Mesendoderm (in vitro differentiated cells): Measurements from ENCODE around the gene ING4.
A peak's percentile ranks its signal among the peaks of the same experiment; 100 is the strongest.

ENCODE experiments used
- DNase-seq: peaks from one replicate; pipeline ENCODE4 v3.0.0; 2013
- H2AK5ac ChIP-seq: 2 replicates; pipeline ENCODE4 v1.6.1; 2013; ENCODE audit warnings: low read length, inconsistent platforms
- H2BK120ac ChIP-seq: 2 replicates; pipeline ENCODE4 v1.6.1; 2013; ENCODE audit warnings: low read depth, mild to moderate bottlenecking, low read length, moderate library complexity, mixed read lengths
- H2BK15ac ChIP-seq: replicated peaks from 2 replicates; pipeline ENCODE4 v1.6.1; 2013; ENCODE audit warnings: low read depth, mild to moderate bottlenecking, moderate library complexity
- H2BK5ac ChIP-seq: 2 replicates; pipeline ENCODE4 v1.6.1; 2013; ENCODE audit warnings: low read length, inconsistent platforms
- H3K18ac ChIP-seq: 2 replicates; pipeline ENCODE4 v1.6.1; 2013; ENCODE audit warnings: mild to moderate bottlenecking, low read length, mixed read lengths
- H3K23ac ChIP-seq: one replicate; pipeline ENCODE4 v1.6.1; 2013; ENCODE audit warnings: low read length
- H3K27ac ChIP-seq: 2 replicates; pipeline ENCODE4 v1.5.1; 2013; ENCODE audit warnings: low read depth, mild to moderate bottlenecking, inconsistent platforms, low read length, moderate library complexity
- H3K27me3 ChIP-seq: 2 replicates; pipeline ENCODE4 v1.6.1; 2013; ENCODE audit warnings: low read length, control low read depth, mild to moderate bottlenecking, inconsistent platforms; ENCODE audit not compliant: insufficient read depth, poor library complexity
- H3K36me3 ChIP-seq: 2 replicates; pipeline ENCODE4 v1.6.1; 2013; ENCODE audit warnings: low read length, inconsistent platforms; ENCODE audit not compliant: control insufficient read depth, insufficient read depth
- H3K4ac ChIP-seq: one replicate; pipeline ENCODE4 v1.6.1; 2013; ENCODE audit warnings: low read depth, mild to moderate bottlenecking, low read length, moderate library complexity
- H3K4me1 ChIP-seq: 2 replicates; pipeline ENCODE4 v1.6.1; 2013; ENCODE audit warnings: low read depth, low read length, inconsistent platforms; ENCODE audit not compliant: control insufficient read depth
- H3K4me2 ChIP-seq: 2 replicates; pipeline ENCODE4 v1.6.1; 2013; ENCODE audit warnings: low read length
- H3K4me3 ChIP-seq: 2 replicates; pipeline ENCODE4 v1.5.1; 2013; ENCODE audit warnings: mild to moderate bottlenecking, low read length
- H3K56ac ChIP-seq: one replicate; pipeline ENCODE4 v1.6.1; 2013; ENCODE audit warnings: low read length
- H3K79me1 ChIP-seq: 2 replicates; pipeline ENCODE4 v1.6.1; 2013; ENCODE audit warnings: low read length, inconsistent platforms
- H3K79me2 ChIP-seq: 2 replicates; pipeline ENCODE4 v1.6.1; 2013; ENCODE audit warnings: mild to moderate bottlenecking, low read length; ENCODE audit not compliant: control insufficient read depth, insufficient read depth
- H3K9ac ChIP-seq: 2 replicates; pipeline ENCODE4 v1.6.1; 2013; ENCODE audit warnings: low read length, inconsistent platforms
- H4K5ac ChIP-seq: one replicate; pipeline ENCODE4 v1.6.1; 2013; ENCODE audit warnings: low read length
- H4K8ac ChIP-seq: one replicate; pipeline ENCODE4 v1.6.1; 2013; ENCODE audit warnings: low read depth, mild to moderate bottlenecking, control low read depth, low read length, moderate library complexity
- WGBS: extraction: QIAGEN DNeasy Blood & Tissue Kit; methylation state at CpG from one replicate; pipeline ENCODE4 v1.1.7; 2013; ENCODE audit warnings: low lambda C conversion rate, missing lambda C conversion rate; ENCODE audit not compliant: insufficient coverage; ENCODE audit errors: extremely low coverage; 5-methylcytosine and 5-hydroxymethylcytosine counted together

ING4 gene

DNA sequence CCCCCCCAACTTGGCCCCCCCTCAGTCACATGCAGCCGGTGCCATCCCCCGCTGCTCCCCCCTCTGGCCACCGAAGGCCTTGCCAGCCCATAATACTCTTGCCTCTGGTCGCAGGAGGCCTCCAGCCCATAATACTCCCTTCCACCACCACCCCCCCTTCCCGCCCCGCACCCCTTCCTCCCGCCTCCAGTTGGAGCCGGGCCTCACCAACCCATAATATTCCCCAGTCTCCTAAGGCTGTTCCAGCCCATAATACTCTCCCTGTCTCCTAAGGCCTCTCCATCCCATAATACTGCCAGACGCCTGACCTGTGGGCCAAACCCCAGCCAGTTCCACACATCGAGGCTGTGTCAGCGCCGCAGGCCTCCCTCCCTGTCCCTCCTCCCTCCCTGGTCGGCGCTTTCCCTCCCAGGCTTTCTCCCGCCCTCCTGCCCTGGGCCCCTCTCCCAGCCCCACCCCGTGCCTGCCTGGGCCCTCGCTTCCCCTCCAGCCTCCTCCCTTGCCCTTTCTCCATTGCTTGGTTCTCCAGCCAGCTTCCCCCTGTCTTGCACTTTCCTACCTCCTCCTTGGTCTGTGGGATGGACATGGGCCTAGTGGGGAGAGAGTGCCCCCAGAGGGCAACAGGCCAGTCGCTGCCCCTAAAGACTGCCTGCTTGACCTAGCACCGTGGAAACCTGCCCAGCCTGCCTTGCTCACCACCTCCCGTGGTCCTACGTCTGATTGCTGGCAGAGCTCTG lies 49.0 kb downstream of the ING4 start:
- Histone ChIP-seq H3K56ac (peak overlapping the region; percentile 94), H2BK120ac (peak overlapping the region; percentile 10), H2BK5ac (peak overlapping the region; percentile 78), H4K8ac (no peak overlapping the region), H3K27me3 (no peaks in the 10 kb centered on the region), H2BK15ac (no peak overlapping the region), H2AK5ac (peak overlapping the region; percentile 37), H4K5ac (no peak overlapping the region), H3K4ac (peak overlapping the region; percentile 85), H3K36me3 (no peaks in the 10 kb centered on the region), H3K27ac (peak overlapping the region; percentile 76), H3K23ac (no peak overlapping the region), H3K79me2 (no peaks in the 10 kb centered on the region), H3K9ac (peak overlapping the region; percentile 77), H3K4me1 (peaks cover 14% of the 10 kb centered on the region), H3K4me3 (no peak overlapping the region), H3K4me2 (no peak overlapping the region), H3K79me1 (no peaks in the 10 kb centered on the region), H3K18ac (peak overlapping the region; percentile 1)
- no CpG with 5 or more reads among the region's 21 CpGs for WGBS
- peak; percentile 100 for DNase-seq

GRCh38 chr12:6613015-6613775 lies 49.7 kb downstream of the ING4 start:
- peak overlapping the region; percentile 95 for H2BK120ac ChIP-seq
- no peaks in the 10 kb centered on the region for H3K27me3 ChIP-seq
- H3K18ac ChIP-seq = peak overlapping the region; percentile 93
- peak; percentile 88 for DNase-seq
- H3K56ac ChIP-seq = peak overlapping the region; percentile 91
- no peaks in the 10 kb centered on the region for H3K36me3 ChIP-seq
- peak overlapping the region; percentile 74 for H3K4me2 ChIP-seq
- no peak overlapping the region for H3K4me3 ChIP-seq
- H2AK5ac ChIP-seq = no peak overlapping the region
- H2BK15ac ChIP-seq = no peak overlapping the region
- no peak overlapping the region for H3K23ac ChIP-seq
- peak overlapping the region; percentile 97 for H4K8ac ChIP-seq
- H3K9ac ChIP-seq = peak overlapping the region; percentile 89
- H4K5ac ChIP-seq = no peak overlapping the region
- peak overlapping the region; percentile 98 for H3K27ac ChIP-seq
- peak overlapping the region; percentile 85 for H3K4ac ChIP-seq
- H3K79me1 ChIP-seq = no peaks in the 10 kb centered on the region
- peak overlapping the region; percentile 95 for H2BK5ac ChIP-seq
- H3K79me2 ChIP-seq = no peaks in the 10 kb centered on the region
- peaks cover 14% of the 10 kb centered on the region for H3K4me1 ChIP-seq
- WGBS = no CpG with 5 or more reads among the region's 17 CpGs

DNA sequence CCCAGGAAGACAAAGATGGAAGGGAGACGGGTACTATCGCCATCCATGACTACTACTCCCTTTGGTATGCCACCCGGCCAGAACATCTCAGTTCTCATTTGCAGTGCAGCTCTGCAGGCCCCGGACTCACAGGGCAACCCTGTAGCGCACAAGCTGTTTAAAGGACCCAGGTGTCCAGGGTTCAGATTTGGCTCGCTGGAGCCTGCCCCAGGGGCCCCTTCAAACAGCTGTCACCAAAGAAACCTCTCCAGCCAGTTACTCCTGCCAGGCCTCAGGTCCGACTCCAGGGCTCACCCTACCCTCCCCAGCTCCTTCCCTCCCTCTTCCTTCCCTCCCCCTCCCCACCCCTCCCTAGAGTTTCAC lies 50.3 kb downstream of the ING4 start:
- Histone ChIP-seq H4K5ac (no peak overlapping the region), H3K4me1 (peaks cover 14% of the 10 kb centered on the region), H3K4me2 (peak overlapping the region; percentile 13), H3K27ac (peak overlapping the region; percentile 82), H2BK5ac (no peak overlapping the region), H3K4me3 (no peak overlapping the region), H3K79me2 (no peaks in the 10 kb centered on the region), H2BK120ac (no peak overlapping the region), H3K36me3 (no peaks in the 10 kb centered on the region), H3K79me1 (no peaks in the 10 kb centered on the region), H3K4ac (peak overlapping the region; percentile 44), H3K23ac (no peak overlapping the region), H3K18ac (peak overlapping the region; percentile 93), H3K27me3 (no peaks in the 10 kb centered on the region), H2BK15ac (no peak overlapping the region), H3K56ac (peak overlapping the region; percentile 91), H2AK5ac (no peak overlapping the region), H3K9ac (peak overlapping the region; percentile 89), H4K8ac (peak overlapping the region; percentile 57)
- no peak for DNase-seq
- WGBS = no CpG with 5 or more reads among the region's 7 CpGs

- H3K56ac ChIP-seq = peak overlapping the region; percentile 91
- H3K23ac ChIP-seq = no peak overlapping the region
- no peaks in the 10 kb centered on the region for H3K36me3 ChIP-seq
- H4K5ac ChIP-seq = no peak overlapping the region
- peaks cover 14% of the 10 kb centered on the region for H3K4me1 ChIP-seq
- H3K79me1 ChIP-seq = no peaks in the 10 kb centered on the region
- H3K4ac ChIP-seq = peak overlapping the region; percentile 44
- no peaks in the 10 kb centered on the region for H3K79me2 ChIP-seq
- peak overlapping the region; percentile 11 for H2BK5ac ChIP-seq
- no peaks in the 10 kb centered on the region for H3K27me3 ChIP-seq
- H3K4me2 ChIP-seq = no peak overlapping the region
- H2AK5ac ChIP-seq = no peak overlapping the region
- H3K4me3 ChIP-seq = no peak overlapping the region
- no peak for DNase-seq
- H3K18ac ChIP-seq = no peak overlapping the region
- H2BK15ac ChIP-seq = no peak overlapping the region
- H3K27ac ChIP-seq = peak overlapping the region; percentile 82
- H4K8ac ChIP-seq = no peak overlapping the region
- no peak overlapping the region for H2BK120ac ChIP-seq
- peak overlapping the region; percentile 89 for H3K9ac ChIP-seq
- WGBS = no CpG with 5 or more reads among the region's 6 CpGs
These were observed 50.7 kb downstream of the ING4 start for GRCh38 chr12:6612247-6612646.

GRCh38 chr12:6608592-6609281 lies 54.2 kb downstream of the ING4 start:
- peaks cover 26% of the 10 kb centered on the region for H3K79me2 ChIP-seq
- no peak overlapping the region for H2BK120ac ChIP-seq
- H4K5ac ChIP-seq = no peak overlapping the region
- H3K56ac ChIP-seq = no peak overlapping the region
- H3K18ac ChIP-seq = no peak overlapping the region
- H3K4me1 ChIP-seq = peaks cover 18% of the 10 kb centered on the region
- no peak overlapping the region for H3K9ac ChIP-seq
- H4K8ac ChIP-seq = no peak overlapping the region
- H3K4me3 ChIP-seq = no peak overlapping the region
- WGBS = no CpG with 5 or more reads among the region's 8 CpGs
- H3K23ac ChIP-seq = no peak overlapping the region
- no peaks in the 10 kb centered on the region for H3K27me3 ChIP-seq
- no peak overlapping the region for H2AK5ac ChIP-seq
- no peaks in the 10 kb centered on the region for H3K36me3 ChIP-seq
- no peak overlapping the region for H3K4me2 ChIP-seq
- H3K27ac ChIP-seq = no peak overlapping the region
- DNase-seq = peak; percentile 60
- H2BK5ac ChIP-seq = no peak overlapping the region
- peaks cover 8% of the 10 kb centered on the region for H3K79me1 ChIP-seq
- no peak overlapping the region for H3K4ac ChIP-seq
- no peak overlapping the region for H2BK15ac ChIP-seq
